Activated gamma-delta T cell treated with anti-CD3 and anti-CD28 coated beads, Interleukin-2, amount 50 U/mL, for 16 hours (primary cell): ENCODE measurements around the gene AADACL2.
"Not testable (repeated sequence)": the region's sequence is repeated elsewhere in the genome, so short reads cannot be mapped to it uniquely, and the experiment has no call there.

Experiments
- DNase-seq: peaks from one replicate; pipeline ENCODE4 v3.0.0-alpha.2; 2020; ENCODE audit warnings: low read depth

The AADACL2 gene

GRCh38 chr3:151733613-151734012 is at the start of gene AADACL2:
Gene AADACL2, plus strand, starts transcription at chr3:151733927. Its CDS starts 109 bp downstream, at chr3:151734036.
- no peak for DNase-seq

- DNase-seq: no peak
These were observed 49.6 kb upstream of the AADACL2 start for GRCh38 chr3:151684094-151684493.

GRCh38 chr3:151686257-151686656 is 47.5 kb upstream of the AADACL2 start:
- DNase-seq: no peak

GRCh38 chr3:151687076-151687475 is 46.7 kb upstream of the AADACL2 start:
- no peak for DNase-seq

- no peak for DNase-seq
These were observed 45.2 kb upstream of the AADACL2 start for GRCh38 chr3:151688571-151688970.

GRCh38 chr3:151690645-151691044 is 43.1 kb upstream of the AADACL2 start:
- no peak for DNase-seq

GRCh38 chr3:151697496-151697895 is 36.2 kb upstream of the AADACL2 start:
- no peak for DNase-seq

GRCh38 chr3:151707216-151707615 is 26.5 kb upstream of the AADACL2 start:
- DNase-seq: no peak

GRCh38 chr3:151708868-151709267 is 24.9 kb upstream of the AADACL2 start:
- DNase-seq: no peak

- no peak for DNase-seq
These were observed 23.9 kb upstream of the AADACL2 start for GRCh38 chr3:151709847-151710246.

GRCh38 chr3:151721294-151721693 is 12.4 kb upstream of the AADACL2 start:
- no peak for DNase-seq

- no peak for DNase-seq
These were observed 10.9 kb upstream of the AADACL2 start for GRCh38 chr3:151722856-151723255.

GRCh38 chr3:151724576-151725562 is 8.9 kb upstream of the AADACL2 start:
- DNase-seq: no peak

- no peak for DNase-seq
These were observed 7.7 kb upstream of the AADACL2 start for GRCh38 chr3:151726016-151726415.

GRCh38 chr3:151732861-151733260 is 866 bp upstream of the AADACL2 start:
- no peak for DNase-seq

GRCh38 chr3:151740581-151740980 is 6.9 kb downstream of the AADACL2 start:
- DNase-seq: no peak

- no peak for DNase-seq
These were observed 10.1 kb downstream of the AADACL2 start for GRCh38 chr3:151743855-151744254.

GRCh38 chr3:151750181-151750580 is 16.5 kb downstream of the AADACL2 start:
- DNase-seq: no peak

GRCh38 chr3:151750678-151751077 is 17.0 kb downstream of the AADACL2 start:
- no peak for DNase-seq

GRCh38 chr3:151751161-151751560 is 17.4 kb downstream of the AADACL2 start:
- DNase-seq: no peak

- DNase-seq: no peak
These were observed 20.1 kb downstream of the AADACL2 start for GRCh38 chr3:151753846-151754245.

- DNase-seq: no peak
These were observed 27.9 kb downstream of the AADACL2 start for GRCh38 chr3:151761581-151761980.

- DNase-seq: not testable (repeated sequence)
These were observed 31.0 kb downstream of the AADACL2 start for GRCh38 chr3:151764699-151765098.

GRCh38 chr3:151765685-151766084 is 32.0 kb downstream of the AADACL2 start:
- no peak for DNase-seq
